Measurements from ENCODE around the gene CRACR2B. TPM values are rescaled to one million over a fixed set of nuclear protein-coding genes. Genes with fewer than 3 reads are reported as not detected.

The CRACR2B gene
- polyA plus RNA-seq, 3 donors: 1.0 to 11.0 (median 1.4) TPM

DNA sequence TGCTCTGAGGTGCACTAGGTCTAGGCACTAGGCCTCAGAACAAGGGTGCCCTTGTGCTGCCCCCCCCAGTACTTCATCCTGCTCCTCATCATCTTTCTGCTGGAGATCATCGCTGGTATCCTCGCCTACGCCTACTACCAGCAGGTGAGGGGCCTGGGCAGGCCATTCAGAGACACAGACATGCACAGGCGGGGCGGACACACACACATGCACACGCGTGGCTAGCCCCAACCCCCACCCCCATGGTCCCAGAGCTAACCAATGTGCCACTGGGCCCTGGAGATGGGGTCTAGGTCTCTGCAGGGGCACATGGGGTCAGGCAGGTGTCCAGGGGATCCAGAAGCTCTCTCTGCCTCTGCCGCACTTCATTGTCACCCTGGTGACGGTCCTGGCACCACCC is 9.0 kb downstream of the CRACR2B start:
- H3K4me2 ChIP-seq (replicated peaks; ENCODE audit: extremely low read depth, low read length, poor library complexity, severe bottlenecking): no peak overlapping the region
- peaks cover 44 to 48% of the 10 kb centered on the region in 2 donors for H3K36me3 Mint-ChIP-seq
- H3K9ac ChIP-seq (ENCODE audit: insufficient read depth, low read length, poor library complexity, severe bottlenecking): no peak overlapping the region
- H3K4me1 ChIP-seq (ENCODE audit: control insufficient read depth in 1 of 2, insufficient read depth in 2 of 2, low read length in 2 of 2): peaks cover 41 to 52% of the 10 kb centered on the region in 2 donors
- peaks cover 91% of the 10 kb centered on the region for H4K20me1 ChIP-seq (ENCODE audit: insufficient read depth, low read length)
- H3K4me1 Mint-ChIP-seq: peaks cover 45% of the 10 kb centered on the region
- intact Hi-C loops (cut with micrococcal nuclease): no loop called here
- H3K27me3 Mint-ChIP-seq (ENCODE audit: low read depth in 3 of 3): peaks cover 1 to 33% (median 7%) of the 10 kb centered on the region in 3 donors
- H3K27me3 ChIP-seq (ENCODE audit: control insufficient read depth in 2 of 2, insufficient read depth in 2 of 2, low read length in 2 of 2): peaks cover 0 to 18% of the 10 kb centered on the region in 2 donors
- H3K9me3 ChIP-seq (replicated peaks in 1 of 2; ENCODE audit: control insufficient read depth in 1 of 2, insufficient read depth in 1 of 2, low read length in 2 of 2): no peaks in the 10 kb centered on the region
- H3K36me3 ChIP-seq (replicated peaks in 1 of 2; ENCODE audit: control insufficient read depth in 1 of 2, insufficient read depth in 2 of 2, low read length in 2 of 2): peaks cover 41 to 46% of the 10 kb centered on the region in 2 donors
- WGBS (ENCODE audit: insufficient coverage): 89% methylated on average over 9 of the region's 9 CpGs
- TF ChIP-seq, protein P1, sequence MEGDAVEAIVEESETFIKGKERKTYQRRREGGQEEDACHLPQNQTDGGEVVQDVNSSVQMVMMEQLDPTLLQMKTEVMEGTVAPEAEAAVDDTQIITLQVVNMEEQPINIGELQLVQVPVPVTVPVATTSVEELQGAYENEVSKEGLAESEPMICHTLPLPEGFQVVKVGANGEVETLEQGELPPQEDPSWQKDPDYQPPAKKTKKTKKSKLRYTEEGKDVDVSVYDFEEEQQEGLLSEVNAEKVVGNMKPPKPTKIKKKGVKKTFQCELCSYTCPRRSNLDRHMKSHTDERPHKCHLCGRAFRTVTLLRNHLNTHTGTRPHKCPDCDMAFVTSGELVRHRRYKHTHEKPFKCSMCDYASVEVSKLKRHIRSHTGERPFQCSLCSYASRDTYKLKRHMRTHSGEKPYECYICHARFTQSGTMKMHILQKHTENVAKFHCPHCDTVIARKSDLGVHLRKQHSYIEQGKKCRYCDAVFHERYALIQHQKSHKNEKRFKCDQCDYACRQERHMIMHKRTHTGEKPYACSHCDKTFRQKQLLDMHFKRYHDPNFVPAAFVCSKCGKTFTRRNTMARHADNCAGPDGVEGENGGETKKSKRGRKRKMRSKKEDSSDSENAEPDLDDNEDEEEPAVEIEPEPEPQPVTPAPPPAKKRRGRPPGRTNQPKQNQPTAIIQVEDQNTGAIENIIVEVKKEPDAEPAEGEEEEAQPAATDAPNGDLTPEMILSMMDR (IDR thresholded peaks at IDR 0.05): no peak
- H3K9me3 Mint-ChIP-seq: peaks cover 0 to 7% (median 0%) of the 10 kb centered on the region in 7 donors
- no peak for DNase-seq
- peaks cover 44% of the 10 kb centered on the region for H3K79me2 ChIP-seq (ENCODE audit: insufficient read depth, low read length)
- no peak overlapping the region for H3K27ac ChIP-seq (ENCODE audit: low read depth in 1 of 2, low read length in 2 of 2)
- H2AFZ ChIP-seq (ENCODE audit: insufficient read depth, low read depth, low read length, poor library complexity, severe bottlenecking): no peak overlapping the region
- H3K4me3 Mint-ChIP-seq: no peak overlapping the region
- H3K4me3 ChIP-seq (replicated peaks in 1 of 3; ENCODE audit: low read depth in 2 of 3, low read length in 3 of 3): no peak overlapping the region
- no peak overlapping the region for H3K27ac Mint-ChIP-seq

DNA sequence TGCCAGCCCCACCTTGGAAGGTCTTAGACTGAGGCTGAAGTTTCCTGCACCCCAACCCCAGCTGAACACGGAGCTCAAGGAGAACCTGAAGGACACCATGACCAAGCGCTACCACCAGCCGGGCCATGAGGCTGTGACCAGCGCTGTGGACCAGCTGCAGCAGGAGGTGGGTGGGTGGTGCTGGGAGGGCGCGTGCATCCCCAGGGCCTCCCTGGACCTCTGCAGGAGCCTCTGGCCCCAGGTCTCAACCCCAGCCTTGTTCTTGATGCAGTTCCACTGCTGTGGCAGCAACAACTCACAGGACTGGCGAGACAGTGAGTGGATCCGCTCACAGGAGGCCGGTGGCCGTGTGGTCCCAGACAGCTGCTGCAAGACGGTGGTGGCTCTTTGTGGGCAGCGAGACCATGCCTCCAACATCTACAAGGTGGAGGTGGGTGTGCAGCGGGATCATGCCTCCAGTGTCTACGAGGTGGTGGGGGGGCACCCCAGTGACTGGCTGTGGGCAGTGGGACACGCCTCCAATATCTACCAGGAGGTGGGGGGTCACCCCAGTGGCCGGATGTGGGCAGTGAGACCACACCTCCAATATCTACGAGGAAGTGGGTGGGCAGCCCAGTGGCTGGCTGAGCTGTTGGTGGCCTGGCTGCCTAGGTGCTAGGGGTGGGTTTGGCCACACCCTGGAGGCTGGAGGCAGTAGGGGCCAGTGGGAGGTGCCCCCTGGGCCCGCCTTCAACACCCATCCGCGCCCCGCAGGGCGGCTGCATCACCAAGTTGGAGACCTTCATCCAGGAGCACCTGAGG is 9.7 kb downstream of the CRACR2B start:
- peaks cover 37 to 49% of the 10 kb centered on the region in 2 donors for H3K4me1 ChIP-seq (ENCODE audit: control insufficient read depth in 1 of 2, insufficient read depth in 2 of 2, low read length in 2 of 2)
- TF ChIP-seq, protein P1 (IDR thresholded peaks at IDR 0.05): no peak
- H3K9me3 Mint-ChIP-seq: peaks cover 0 to 3% (median 0%) of the 10 kb centered on the region in 7 donors

More for the DNA sequence above, 9.7 kb downstream of the CRACR2B start:
- no peak overlapping the region for H3K27ac Mint-ChIP-seq
- peaks cover 39% of the 10 kb centered on the region for H3K4me1 Mint-ChIP-seq
- peaks cover 50% of the 10 kb centered on the region for H3K79me2 ChIP-seq (ENCODE audit: insufficient read depth, low read length)
- H3K9ac ChIP-seq (ENCODE audit: insufficient read depth, low read length, poor library complexity, severe bottlenecking): no peak overlapping the region
- no peak overlapping the region for H3K4me2 ChIP-seq (replicated peaks; ENCODE audit: extremely low read depth, low read length, poor library complexity, severe bottlenecking)
- H3K4me3 ChIP-seq (replicated peaks in 1 of 3; ENCODE audit: low read depth in 2 of 3, low read length in 3 of 3): no peak overlapping the region
- intact Hi-C loops (cut with micrococcal nuclease): no loop called here
- H4K20me1 ChIP-seq (ENCODE audit: insufficient read depth, low read length): peaks cover 91% of the 10 kb centered on the region
- H3K9me3 ChIP-seq (replicated peaks in 1 of 2; ENCODE audit: control insufficient read depth in 1 of 2, insufficient read depth in 1 of 2, low read length in 2 of 2): no peaks in the 10 kb centered on the region
- no peak overlapping the region for H3K4me3 Mint-ChIP-seq
- H2AFZ ChIP-seq (ENCODE audit: insufficient read depth, low read depth, low read length, poor library complexity, severe bottlenecking): no peak overlapping the region
- peaks cover 0 to 26% (median 5%) of the 10 kb centered on the region in 3 donors for H3K27me3 Mint-ChIP-seq (ENCODE audit: low read depth in 3 of 3)
- peaks cover 0 to 11% of the 10 kb centered on the region in 2 donors for H3K27me3 ChIP-seq (ENCODE audit: control insufficient read depth in 2 of 2, insufficient read depth in 2 of 2, low read length in 2 of 2)
- H3K36me3 ChIP-seq (replicated peaks in 1 of 2; ENCODE audit: control insufficient read depth in 1 of 2, insufficient read depth in 2 of 2, low read length in 2 of 2): peaks cover 41 to 46% of the 10 kb centered on the region in 2 donors
- no peak for DNase-seq
- 92% methylated on average over 16 of the region's 22 CpGs for WGBS (ENCODE audit: insufficient coverage)
- H3K36me3 Mint-ChIP-seq: peaks cover 43 to 48% of the 10 kb centered on the region in 2 donors
- no peak overlapping the region for H3K27ac ChIP-seq (ENCODE audit: low read depth in 1 of 2, low read length in 2 of 2)
